ENCODE data around the gene NTMT1.
"Not testable (repeated sequence)": the region's sequence is repeated elsewhere in the genome, so short reads cannot be mapped to it uniquely, and the experiment has no call there.

NTMT1 gene

GRCh38 chr9:129626079-129626624, at the start of gene NTMT1:
Gene NTMT1 (plus strand): TSS chr9:129626163. CDS start chr9:129632704, 6,541 bp downstream.
- DNase-seq: peak; percentile 63 to 71

GRCh38 chr9:129576546-129577543, 49.1 kb upstream of the NTMT1 start:
- no peak for DNase-seq

GRCh38 chr9:129579294-129579693, 46.7 kb upstream of the NTMT1 start:
- DNase-seq: no peak

- DNase-seq: no peak
Observed at GRCh38 chr9:129580211-129580915, 45.6 kb upstream of the NTMT1 start.

- DNase-seq: no peak
Observed at GRCh38 chr9:129581505-129582189, 44.3 kb upstream of the NTMT1 start.

GRCh38 chr9:129582855-129583254, 43.1 kb upstream of the NTMT1 start:
- no peak for DNase-seq

- DNase-seq: peak in 1 of 2 experiments; percentile 33
Observed at GRCh38 chr9:129583308-129584038, 42.5 kb upstream of the NTMT1 start.

DNA sequence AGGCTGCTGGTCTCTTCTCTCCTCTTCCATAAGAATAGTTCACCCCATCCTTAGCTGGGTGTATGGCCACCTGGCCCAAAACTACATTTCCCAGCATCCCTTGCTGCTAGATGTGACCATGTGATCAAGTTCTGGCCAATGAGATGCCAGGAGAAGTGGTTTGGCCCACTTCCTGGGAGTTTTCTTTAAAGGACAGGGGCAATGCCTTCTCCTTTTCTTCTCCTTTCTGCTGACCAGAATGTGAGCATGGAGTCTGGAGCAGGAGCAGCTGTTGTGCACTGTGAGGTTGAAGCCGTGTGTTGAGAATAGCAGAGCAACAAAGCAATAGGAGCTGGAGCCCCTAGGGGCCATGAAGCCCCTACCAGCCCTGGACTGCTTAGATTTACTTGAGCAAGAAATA, 41.8 kb upstream of the NTMT1 start:
- peak; percentile 66 to 74 for DNase-seq

DNA sequence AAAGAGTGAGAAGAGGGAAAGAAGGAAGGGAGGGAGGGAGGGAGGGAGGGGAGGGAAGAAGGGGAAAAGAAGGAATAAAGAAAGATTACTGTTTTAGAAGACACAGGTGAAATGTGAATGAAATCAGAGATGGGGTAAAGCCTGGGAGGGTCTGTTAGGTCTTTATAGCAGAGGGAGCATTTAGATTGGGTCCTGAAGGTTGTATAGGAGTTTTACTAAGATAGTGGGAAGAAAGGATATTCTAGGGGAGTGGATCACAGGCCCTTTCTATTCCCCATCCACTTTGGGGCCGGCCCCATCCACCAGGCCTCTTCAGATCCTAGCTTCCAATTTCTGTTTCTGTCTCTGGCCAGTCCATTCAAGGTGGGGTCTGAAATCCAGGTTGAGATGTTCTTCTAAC, 40.6 kb upstream of the NTMT1 start:
- DNase-seq: no peak

GRCh38 chr9:129586245-129586644, 39.7 kb upstream of the NTMT1 start:
- no peak for DNase-seq

DNA sequence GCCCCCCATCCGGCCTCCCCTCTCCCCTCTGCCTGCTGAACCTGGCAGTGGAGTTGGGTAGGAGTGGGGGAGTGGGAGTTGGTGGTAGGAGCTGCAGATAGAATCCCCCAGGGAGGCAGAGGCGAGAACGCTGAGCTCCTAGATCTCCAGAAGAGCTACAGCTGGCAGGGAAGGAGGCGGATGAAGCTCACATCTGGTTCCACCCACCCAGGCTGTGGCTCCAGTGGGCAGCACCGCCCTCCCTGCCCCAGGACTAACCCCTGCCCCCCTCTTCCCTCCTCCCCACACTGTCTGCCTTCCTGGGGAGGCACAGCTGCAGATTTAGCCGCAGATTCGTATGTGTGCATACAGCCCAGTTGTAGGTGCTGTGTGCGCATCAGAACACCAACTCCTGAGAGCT, 39.3 kb upstream of the NTMT1 start:
- no peak for DNase-seq

GRCh38 chr9:129587487-129588262, 38.3 kb upstream of the NTMT1 start:
- no peak for DNase-seq

- no peak for DNase-seq
Observed at GRCh38 chr9:129590466-129590865, 35.5 kb upstream of the NTMT1 start.

- no peak for DNase-seq
Observed at GRCh38 chr9:129591916-129592315, 34.0 kb upstream of the NTMT1 start.

GRCh38 chr9:129592790-129593189, 33.2 kb upstream of the NTMT1 start:
- DNase-seq: not testable (repeated sequence)

- no peak for DNase-seq
Observed at GRCh38 chr9:129594632-129595031, 31.3 kb upstream of the NTMT1 start.

DNA sequence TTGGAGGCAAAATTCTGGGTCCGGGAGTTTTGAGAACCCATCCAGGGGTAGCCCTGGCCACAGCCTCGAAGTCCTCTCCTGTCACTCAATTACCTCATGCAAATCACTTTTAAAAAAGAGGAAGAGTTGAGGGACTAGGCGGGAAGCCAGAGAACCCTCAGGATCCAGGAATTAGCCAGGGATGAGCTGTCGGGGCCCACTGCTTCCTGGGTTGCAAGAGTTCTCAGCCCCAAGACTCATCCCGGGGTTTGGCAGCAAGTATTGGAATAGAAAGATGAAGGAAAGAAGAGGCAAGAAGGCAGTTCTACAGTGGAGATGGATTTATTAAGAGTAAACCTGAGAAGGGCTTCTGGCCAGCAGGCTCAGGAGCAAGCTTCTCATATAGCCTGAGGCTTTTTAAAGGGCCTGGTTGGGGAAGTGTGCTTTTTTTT, 30.6 kb upstream of the NTMT1 start:
- peak; percentile 28 to 39 for DNase-seq

- DNase-seq: peak; percentile 14 to 15
Observed at GRCh38 chr9:129595903-129596540, 29.9 kb upstream of the NTMT1 start.

- no peak for DNase-seq
Observed at GRCh38 chr9:129596541-129597331, 29.2 kb upstream of the NTMT1 start.

All from AML-193 (cell line).